HepG2 (cell line): ENCODE results near the gene TBC1D22A. TPM values are rescaled to one million over a fixed set of nuclear protein-coding genes. Genes with fewer than 3 reads are reported as not detected.

Experiments used
- ASH2L ChIP-seq: fragments of 300-600, 200-600 bp; sonication (generic); IDR thresholded peaks from 2 replicates; pipeline ENCODE4 v1.7.0; 2017; ENCODE audit warnings: low read depth, mild to moderate bottlenecking, moderate library complexity, mixed read lengths, low read length; ENCODE audit not compliant: insufficient read length
- ELF3 ChIP-seq: IDR thresholded peaks from 2 replicates; pipeline ENCODE4 v1.6.1; 2016; ENCODE audit warnings: missing genetic modification reagents, missing compliant biosample characterization
- FIP1L1 ChIP-seq: fragments of 200-400 bp; formaldehyde crosslinking; IDR thresholded peaks from 2 replicates; pipeline ENCODE4 v1.6.1; 2018; ENCODE audit warnings: low read depth, mild to moderate bottlenecking, low read length, moderate library complexity, borderline replicate concordance; ENCODE audit not compliant: insufficient read depth
- FOXK2 ChIP-seq: fragments of 450-650 bp; IDR thresholded peaks from 2 replicates; pipeline ENCODE4 v1.6.1; 2016
- GFI1 ChIP-seq: sonication (generic); formaldehyde crosslinking; IDR thresholded peaks from 2 replicates; pipeline ENCODE4 v1.5.0; 2020; ENCODE audit warnings: missing genetic modification reagents, mild to moderate bottlenecking, borderline replicate concordance
- HCFC1 ChIP-seq: fragments of 150-350 bp; IDR thresholded peaks from 2 replicates; pipeline ENCODE4 v1.6.1; 2014; ENCODE audit warnings: low read depth, low read length
- HOXA7 ChIP-seq: sonication (generic); formaldehyde crosslinking; IDR thresholded peaks from 2 replicates; pipeline ENCODE4 v1.8.1; 2022; ENCODE audit warnings: mild to moderate bottlenecking, missing genetic modification reagents, moderate library complexity
- MIER3 ChIP-seq: IDR thresholded peaks from 2 replicates; pipeline ENCODE4 v1.6.1; 2016; ENCODE audit warnings: missing compliant biosample characterization, borderline replicate concordance
- MYNN ChIP-seq: sonication (generic); formaldehyde crosslinking; IDR thresholded peaks from 2 replicates; pipeline ENCODE4 v1.4.0; 2020; ENCODE audit warnings: mild to moderate bottlenecking, low read depth, missing genetic modification reagents
- RFXANK ChIP-seq: IDR thresholded peaks from 2 replicates; pipeline ENCODE4 v1.6.1; 2016
- SAP130 ChIP-seq: IDR thresholded peaks from 2 replicates; pipeline ENCODE4 v1.6.1; 2016; ENCODE audit warnings: low read depth
- SMAD9 ChIP-seq: sonication (generic); formaldehyde crosslinking; IDR thresholded peaks from 2 replicates; pipeline ENCODE4 v1.5.1; 2020; ENCODE audit warnings: mild to moderate bottlenecking, missing genetic modification reagents
- STAT5B ChIP-seq: sonication (generic); formaldehyde crosslinking; IDR thresholded peaks from 2 replicates; pipeline ENCODE4 v1.4.0; 2020; ENCODE audit warnings: missing genetic modification reagents
- ZFP62 ChIP-seq: sonication (generic); formaldehyde crosslinking; IDR thresholded peaks from 2 replicates; pipeline ENCODE4 v1.4.0; 2020; ENCODE audit warnings: missing genetic modification reagents
- ZKSCAN5 ChIP-seq: sonication (generic); formaldehyde crosslinking; IDR thresholded peaks from 2 replicates; pipeline ENCODE4 v1.5.1; 2020; ENCODE audit warnings: mild to moderate bottlenecking, missing genetic modification reagents
- ZNF224 ChIP-seq: sonication (generic); formaldehyde crosslinking; IDR thresholded peaks from 2 replicates; pipeline ENCODE4 v1.5.0; 2020; ENCODE audit warnings: mild to moderate bottlenecking, missing genetic modification reagents
- ZNF3 ChIP-seq: IDR thresholded peaks from 2 replicates; pipeline ENCODE4 v1.7.0; 2017; ENCODE audit warnings: inconsistent platforms
- ZNF501 ChIP-seq: sonication (generic); formaldehyde crosslinking; IDR thresholded peaks from 2 replicates; pipeline ENCODE4 v1.5.1; 2020; ENCODE audit warnings: mild to moderate bottlenecking, moderate library complexity, missing genetic modification reagents
- ZNF557 ChIP-seq: sonication (generic); formaldehyde crosslinking; IDR thresholded peaks from 2 replicates; pipeline ENCODE4 v1.4.0; 2020; ENCODE audit warnings: missing genetic modification reagents
- ZNF724P ChIP-seq: sonication (generic); formaldehyde crosslinking; IDR thresholded peaks from 2 replicates; pipeline ENCODE4 v1.8.0; 2022; ENCODE audit warnings: missing genetic modification reagents, borderline replicate concordance
- ZNF788 ChIP-seq: sonication (generic); formaldehyde crosslinking; IDR thresholded peaks from 2 replicates; pipeline ENCODE4 v1.5.0; 2020; ENCODE audit warnings: mild to moderate bottlenecking, missing genetic modification reagents, borderline replicate concordance
- polyA plus RNA-seq, 8 experiments: library from polyadenylated mRNA; depleted of rRNA in 3 of 8; stranded (reverse) in 7 of 8; unstranded in 1 of 8; fragments of >200 nt; fragmentation: Illumina TruSeq in 4 of 8; extraction: Trizol in 4 of 8; gene quantifications; 2 replicates each; pipeline versions ENCODE4 v1.2.1 to v1.2.3, GENCODE V29; 2011 to 2016; ENCODE audit warnings: low read depth in 4 of 8, missing spikeins in 1 of 8, mixed read lengths in 1 of 8; ENCODE audit not compliant: insufficient read depth in 1 of 8
- total RNA-seq, 5 experiments: library from RNA; depleted of rRNA; stranded (reverse); fragments of >200 nt; fragmentation: Illumina TruSeq; extraction: Trizol; gene quantifications; 2 replicates each; pipeline ENCODE4 v1.2.3, GENCODE V29; 2016; ENCODE audit warnings: low read depth in 1 of 5
- TF ChIP-seq, protein P1 (sequence below): sonication (generic); formaldehyde crosslinking; IDR thresholded peaks from 2 replicates; pipeline ENCODE4 v1.5.0; 2020; ENCODE audit warnings: mild to moderate bottlenecking, low read depth, missing genetic modification reagents, borderline replicate concordance
- TF ChIP-seq, protein P2 (sequence below): sonication (generic); formaldehyde crosslinking; IDR thresholded peaks from 2 replicates; pipeline ENCODE4 v1.4.0; 2020; ENCODE audit warnings: missing genetic modification reagents
- TF ChIP-seq, protein P3 (sequence below): sonication (generic); formaldehyde crosslinking; IDR thresholded peaks from 2 replicates; pipeline ENCODE4 v1.5.0; 2020; ENCODE audit warnings: missing genetic modification reagents
- TF ChIP-seq, protein P4 (sequence below): sonication (generic); formaldehyde crosslinking; IDR thresholded peaks from 2 replicates; pipeline ENCODE4 v1.5.0; 2020; ENCODE audit warnings: missing genetic modification reagents
- TF ChIP-seq, protein P5 (sequence below): sonication (generic); formaldehyde crosslinking; IDR thresholded peaks from 2 replicates; pipeline ENCODE4 v1.5.1; 2020; ENCODE audit warnings: missing genetic modification reagents, mild to moderate bottlenecking, borderline replicate concordance

Gene TBC1D22A
- total and polyA plus RNA-seq, 2 of the 13 experiments (the other 11 are each of a cell fraction or from before 2014, with no cell fraction given) = 17.3 to 18.0 TPM

DNA sequence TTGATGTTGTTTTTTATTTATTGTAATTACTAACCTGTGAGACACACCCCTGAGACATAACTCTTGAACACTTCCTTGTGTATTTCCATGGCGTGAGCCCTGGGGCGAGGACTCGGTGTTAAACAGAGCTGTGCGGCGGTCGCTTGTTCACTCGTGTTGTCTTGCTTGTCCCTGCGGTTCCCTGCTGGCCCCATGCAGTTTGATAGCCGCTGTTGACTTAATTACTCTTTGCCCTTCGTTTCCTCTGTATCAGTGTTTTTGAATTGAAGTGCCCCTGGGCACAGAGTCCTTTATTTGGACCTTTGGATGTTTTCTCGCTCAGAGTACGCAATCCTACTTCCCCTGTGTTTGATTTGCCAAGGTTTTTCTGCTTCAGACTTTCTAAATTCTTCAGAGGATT, 52.7 kb downstream of the TBC1D22A start (continued):
- TF ChIP-seq ASH2L = peak; percentile 52
- TF ChIP-seq FIP1L1 = no peak
- peak; percentile 56 for TF ChIP-seq GFI1 (CRISPR knock-in tag)
- TF ChIP-seq MYNN (CRISPR knock-in tag) = no peak
- TF ChIP-seq ZKSCAN5 (CRISPR knock-in tag) = no peak
- TF ChIP-seq ZNF788 = no peak
- TF ChIP-seq, protein P1, sequence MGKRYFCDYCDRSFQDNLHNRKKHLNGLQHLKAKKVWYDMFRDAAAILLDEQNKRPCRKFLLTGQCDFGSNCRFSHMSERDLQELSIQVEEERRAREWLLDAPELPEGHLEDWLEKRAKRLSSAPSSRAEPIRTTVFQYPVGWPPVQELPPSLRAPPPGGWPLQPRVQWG = no peak
- TF ChIP-seq ZFP62 (CRISPR knock-in tag) = no peak
- TF ChIP-seq, protein P2, sequence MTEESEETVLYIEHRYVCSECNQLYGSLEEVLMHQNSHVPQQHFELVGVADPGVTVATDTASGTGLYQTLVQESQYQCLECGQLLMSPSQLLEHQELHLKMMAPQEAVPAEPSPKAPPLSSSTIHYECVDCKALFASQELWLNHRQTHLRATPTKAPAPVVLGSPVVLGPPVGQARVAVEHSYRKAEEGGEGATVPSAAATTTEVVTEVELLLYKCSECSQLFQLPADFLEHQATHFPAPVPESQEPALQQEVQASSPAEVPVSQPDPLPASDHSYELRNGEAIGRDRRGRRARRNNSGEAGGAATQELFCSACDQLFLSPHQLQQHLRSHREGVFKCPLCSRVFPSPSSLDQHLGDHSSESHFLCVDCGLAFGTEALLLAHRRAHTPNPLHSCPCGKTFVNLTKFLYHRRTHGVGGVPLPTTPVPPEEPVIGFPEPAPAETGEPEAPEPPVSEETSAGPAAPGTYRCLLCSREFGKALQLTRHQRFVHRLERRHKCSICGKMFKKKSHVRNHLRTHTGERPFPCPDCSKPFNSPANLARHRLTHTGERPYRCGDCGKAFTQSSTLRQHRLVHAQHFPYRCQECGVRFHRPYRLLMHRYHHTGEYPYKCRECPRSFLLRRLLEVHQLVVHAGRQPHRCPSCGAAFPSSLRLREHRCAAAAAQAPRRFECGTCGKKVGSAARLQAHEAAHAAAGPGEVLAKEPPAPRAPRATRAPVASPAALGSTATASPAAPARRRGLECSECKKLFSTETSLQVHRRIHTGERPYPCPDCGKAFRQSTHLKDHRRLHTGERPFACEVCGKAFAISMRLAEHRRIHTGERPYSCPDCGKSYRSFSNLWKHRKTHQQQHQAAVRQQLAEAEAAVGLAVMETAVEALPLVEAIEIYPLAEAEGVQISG = no peak
- peak; percentile 86 for TF ChIP-seq ZNF3 (CRISPR knock-in tag)
- TF ChIP-seq ELF3 (CRISPR knock-in tag) = peak; percentile 31; the same call in 1 of the 2 replicates
- TF ChIP-seq HOXA7 (CRISPR knock-in tag) = no peak
- TF ChIP-seq ZNF501 (CRISPR knock-in tag) = no peak
- TF ChIP-seq SAP130 = no peak
- TF ChIP-seq ZNF557 (CRISPR knock-in tag) = no peak
- TF ChIP-seq RFXANK (CRISPR knock-in tag) = no peak
- TF ChIP-seq HCFC1 = no peak
- TF ChIP-seq MIER3 (CRISPR knock-in tag) = no peak
- TF ChIP-seq STAT5B (CRISPR knock-in tag) = no peak
- TF ChIP-seq SMAD9 (CRISPR knock-in tag) = no peak
- TF ChIP-seq, protein P3, sequence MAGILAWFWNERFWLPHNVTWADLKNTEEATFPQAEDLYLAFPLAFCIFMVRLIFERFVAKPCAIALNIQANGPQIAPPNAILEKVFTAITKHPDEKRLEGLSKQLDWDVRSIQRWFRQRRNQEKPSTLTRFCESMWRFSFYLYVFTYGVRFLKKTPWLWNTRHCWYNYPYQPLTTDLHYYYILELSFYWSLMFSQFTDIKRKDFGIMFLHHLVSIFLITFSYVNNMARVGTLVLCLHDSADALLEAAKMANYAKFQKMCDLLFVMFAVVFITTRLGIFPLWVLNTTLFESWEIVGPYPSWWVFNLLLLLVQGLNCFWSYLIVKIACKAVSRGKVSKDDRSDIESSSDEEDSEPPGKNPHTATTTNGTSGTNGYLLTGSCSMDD (CRISPR knock-in tag) = no peak
- no peak for TF ChIP-seq ZNF724P
- TF ChIP-seq, protein P4, sequence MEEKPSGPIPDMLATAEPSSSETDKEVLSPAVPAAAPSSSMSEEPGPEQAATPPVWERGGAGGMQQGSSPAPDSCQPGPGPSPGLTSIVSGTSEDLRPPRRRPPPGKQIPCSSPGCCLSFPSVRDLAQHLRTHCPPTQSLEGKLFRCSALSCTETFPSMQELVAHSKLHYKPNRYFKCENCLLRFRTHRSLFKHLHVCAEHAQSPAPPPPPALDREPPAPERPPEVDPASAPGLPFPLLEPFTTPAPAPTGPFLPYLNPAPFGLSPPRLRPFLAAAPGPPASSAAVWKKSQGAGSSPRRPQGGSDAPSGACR (CRISPR knock-in tag) = no peak
- TF ChIP-seq ZNF224 (CRISPR knock-in tag) = no peak
- TF ChIP-seq, protein P5, sequence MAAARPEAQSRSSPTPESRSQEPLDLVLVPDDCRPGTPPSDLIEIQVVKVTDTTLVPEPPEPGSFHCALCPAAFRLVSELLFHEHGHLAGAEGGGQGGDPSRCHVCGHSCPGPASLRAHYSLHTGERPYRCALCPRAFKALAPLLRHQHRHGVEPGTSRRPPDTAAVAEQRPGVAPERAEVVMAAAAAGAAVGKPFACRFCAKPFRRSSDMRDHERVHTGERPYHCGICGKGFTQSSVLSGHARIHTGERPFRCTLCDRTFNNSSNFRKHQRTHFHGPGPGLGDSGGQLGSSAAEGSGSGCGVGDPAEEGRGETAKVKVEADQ (CRISPR knock-in tag) = peak; percentile 3; the same call in 1 of the 2 replicates
- no peak for TF ChIP-seq FOXK2
